SK-MEL-5 (cell line): ENCODE measurements around the gene IRF4. TPM values are rescaled to one million over a fixed set of nuclear protein-coding genes. Genes with fewer than 3 reads are reported as not detected.

Experiments
- DNase-seq: peaks from one replicate; pipeline ENCODE4 v3.0.0-alpha.2; 2016; ENCODE audit warnings: low read depth, low spot score
- in situ Hi-C: cut with HindIII; loops from 2 replicates; pipeline ENCODE4 v1.10.0; 2016; ENCODE audit warnings: low sequenced_read_pairs, high pct_unique_total_duplicates, low pct_unique_long_range_greater_than_20kb
- total RNA-seq: library from RNA; depleted of rRNA; stranded (reverse); fragments of >200 nt; shearing (Covaris generic); gene quantifications from 2 replicates; pipeline ENCODE4 v1.2.3, GENCODE V29; 2014

Gene IRF4
- total RNA-seq, 1 experiment from 2014 or later, result 76.9 TPM

DNA sequence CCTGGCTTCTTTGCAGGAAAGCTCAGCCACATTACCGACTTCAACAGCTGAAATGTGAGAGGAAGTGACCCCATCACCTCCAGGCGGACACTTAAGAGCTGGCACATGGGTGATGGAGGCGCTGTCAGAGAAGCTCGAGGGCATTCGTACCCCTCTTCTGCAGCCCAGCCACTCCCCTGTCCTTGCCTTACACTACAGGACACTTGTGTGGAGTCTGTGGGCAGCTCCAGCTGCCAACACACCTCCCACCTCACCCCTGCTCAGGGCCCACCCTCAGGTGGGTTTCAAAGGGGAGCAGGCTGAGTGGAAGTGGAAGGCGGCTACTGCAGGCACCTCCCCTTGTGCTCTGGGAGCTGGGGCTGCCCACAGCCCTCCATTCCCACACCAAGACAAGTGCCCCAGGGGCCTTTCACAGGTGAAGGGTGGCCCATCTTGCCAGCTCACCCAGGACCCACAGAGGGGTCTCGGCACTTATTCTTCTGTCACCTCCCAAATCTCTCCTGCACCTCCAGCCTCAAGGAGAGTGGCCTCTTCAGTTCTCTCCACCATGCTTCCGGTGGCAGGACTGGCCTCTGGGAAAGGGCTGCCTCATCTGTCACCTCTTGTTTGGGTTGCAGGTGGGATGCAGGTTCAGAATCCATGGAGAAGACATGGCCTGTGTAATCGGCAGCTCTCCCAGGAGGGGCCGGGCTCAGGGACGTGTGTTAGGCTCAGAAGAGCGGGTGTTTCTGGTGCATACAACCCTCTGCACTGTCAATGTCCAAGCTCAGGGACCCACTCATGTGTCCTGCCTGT is 49.8 kb downstream of the IRF4 start:
- in situ Hi-C loops, result no loop called here
- DNase-seq, result no peak

DNA sequence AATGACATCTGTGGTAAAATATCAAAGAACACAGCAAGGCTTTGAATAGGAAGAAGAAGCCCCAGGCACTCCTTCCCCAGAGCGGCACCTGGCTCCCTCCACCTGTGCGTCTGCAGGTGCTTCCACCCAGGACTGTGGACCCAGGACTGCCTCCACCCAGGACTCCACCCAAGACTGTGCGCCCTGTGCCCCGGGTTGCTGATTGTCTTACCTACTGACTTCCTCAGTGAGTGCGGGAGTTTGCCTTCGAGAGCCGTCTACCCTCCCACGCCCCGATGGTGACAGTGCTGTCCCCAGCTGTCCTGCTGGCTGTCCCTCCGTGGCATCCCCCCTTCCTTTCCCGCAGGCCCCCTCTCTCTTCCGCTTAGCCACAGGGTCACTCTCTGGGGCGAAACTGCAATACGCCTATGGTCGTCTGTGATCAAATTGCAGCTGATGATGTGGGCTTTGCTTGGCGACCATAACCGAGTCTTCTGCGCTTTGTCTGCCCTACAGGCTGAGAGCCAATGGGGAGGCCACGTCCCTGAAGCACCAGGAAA is 52.1 kb downstream of the IRF4 start:
- in situ Hi-C loops, result no loop called here
- no peak for DNase-seq

- in situ Hi-C loops, result no loop called here
- DNase-seq, result no peak
These were observed 53.2 kb downstream of the IRF4 start for GRCh38 chr6:444653-445275.

GRCh38 chr6:445571-446417 is 54.2 kb downstream of the IRF4 start:
- no peak for DNase-seq
- in situ Hi-C loops, result no loop called here

- DNase-seq, result no peak
- in situ Hi-C loops, result no loop called here
These were observed 55.1 kb downstream of the IRF4 start for GRCh38 chr6:446418-447366.

- in situ Hi-C loops, result no loop called here
These were observed 56.0 kb downstream of the IRF4 start for GRCh38 chr6:447381-448165.

DNA sequence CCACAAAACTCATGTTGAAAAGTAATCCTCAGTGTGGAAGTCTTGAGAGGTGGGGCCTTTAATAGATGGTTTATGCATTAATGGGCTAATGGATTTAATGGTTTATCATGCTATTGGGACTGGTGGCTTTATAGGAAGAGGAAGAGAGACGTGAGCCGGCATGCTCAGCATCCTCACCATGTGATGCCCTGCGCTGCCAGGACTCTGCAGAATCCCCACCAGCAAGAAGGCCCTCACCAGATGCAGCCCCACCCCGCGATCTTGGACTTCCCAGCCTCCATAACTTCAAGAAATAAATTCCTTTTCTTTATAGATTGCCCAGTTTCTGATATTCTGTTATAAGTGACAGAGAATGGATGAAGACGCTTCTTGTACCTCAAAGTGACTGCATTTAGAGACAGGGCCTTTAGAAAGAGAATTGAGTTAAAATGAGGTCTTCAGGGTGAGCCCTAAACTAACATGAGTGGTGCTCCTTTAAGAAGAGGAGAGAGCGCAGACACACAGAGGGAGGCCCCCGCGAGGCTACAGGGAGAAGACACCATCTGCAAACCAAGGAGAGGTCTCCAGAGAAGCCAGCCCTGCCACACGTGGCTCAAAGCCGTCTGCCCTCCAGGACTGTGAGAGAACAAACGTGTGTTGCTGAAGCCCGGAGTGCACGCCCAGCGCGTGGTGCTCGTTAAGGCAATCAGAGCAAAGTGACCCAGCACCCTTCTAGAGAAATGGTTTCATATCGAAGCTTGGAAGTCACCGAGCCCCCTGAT is 56.9 kb downstream of the IRF4 start:
- no peak for DNase-seq
- in situ Hi-C loops, result no loop called here

More at GRCh38 chr6:447381-448165, 56.0 kb downstream of the IRF4 start:
- DNase-seq, result no peak

GRCh38 chr6:449057-449430 is 57.5 kb downstream of the IRF4 start:
- in situ Hi-C loops, result no loop called here
- no peak for DNase-seq

- in situ Hi-C loops, result no loop called here
- no peak for DNase-seq
These were observed 58.2 kb downstream of the IRF4 start for GRCh38 chr6:449486-450419.

GRCh38 chr6:451336-451735 is 59.8 kb downstream of the IRF4 start:
- no peak for DNase-seq
- in situ Hi-C loops, result no loop called here

DNA sequence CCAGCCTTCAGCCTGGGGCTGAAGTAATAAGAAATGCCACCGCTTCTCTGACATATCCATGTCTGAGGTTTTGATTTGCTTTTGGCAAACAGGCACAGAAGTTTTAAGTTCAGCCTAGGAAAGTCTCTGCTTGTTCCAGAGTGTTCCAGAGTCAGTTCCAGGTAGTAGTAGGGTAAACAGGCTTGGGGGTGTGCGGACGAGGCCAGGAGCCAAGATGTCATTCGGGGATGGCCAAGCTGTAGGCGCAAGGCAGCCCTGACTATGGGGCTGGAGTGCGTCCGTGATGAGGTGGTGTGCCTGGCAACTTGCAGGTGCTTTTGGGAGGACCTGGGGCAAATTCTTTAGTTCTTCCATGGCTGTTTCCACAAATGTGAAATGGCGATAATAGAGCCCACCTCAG is 60.3 kb downstream of the IRF4 start:
- no peak for DNase-seq
- in situ Hi-C loops, result no loop called here

- in situ Hi-C loops, result no loop called here
- peak; percentile 26 for DNase-seq
These were observed 60.9 kb downstream of the IRF4 start for GRCh38 chr6:452301-453067.

- in situ Hi-C loops, result no loop called here
These were observed 61.6 kb downstream of the IRF4 start for GRCh38 chr6:453152-453551.

More at GRCh38 chr6:453152-453551, 61.6 kb downstream of the IRF4 start:
- DNase-seq, result peak; percentile 81
